A549 (cell line): ENCODE data around the gene PRDM15. TPM values are rescaled to one million over a fixed set of nuclear protein-coding genes. Genes with fewer than 3 reads are reported as not detected.

Experiments used
- ATAC-seq, 2 experiments: fragments of 200-7000 bp in 1 of 2; fragments of >200 bp in 1 of 2; cut with Nextera tagmentation in 1 of 2; cut with Tn5 transposase in 1 of 2; 3 replicates each; pipeline versions ENCODE4 v1.8.0 to v1.9.1; 2018 to 2020; ENCODE audit warnings: mild to moderate bottlenecking in 1 of 2, moderate library complexity in 1 of 2
- CTCF ChIA-PET: fragments of 300-600 bp; sonication (Branson Sonifier 250); formaldehyde crosslinking; extraction: SDS; loops from one replicate; lab custom pipeline; 2021; ENCODE audit warnings: antibody characterized with exemption, inconsistent platforms; lab: Yijun Ruan, JAX
- POLR2A ChIA-PET: fragments of 350-600 bp; formaldehyde crosslinking; extraction: SDS; loops from one replicate; lab custom pipeline; 2021; ENCODE audit warnings: antibody characterized with exemption, inconsistent platforms; lab: Yijun Ruan, JAX
- DNase-seq, 2 experiments: peaks; one replicate each; pipeline versions ENCODE4 v3.0.0 to v3.0.0-alpha.2; 2011 to 2016; ENCODE audit warnings: low read depth in 1 of 2, low spot score in 1 of 2
- FAIRE-seq: peaks from 2 replicates; lab custom pipeline; 2011; peaks lifted over from hg19 to GRCh38; lab: Jason Lieb, UNC
- H3K27ac ChIP-seq, 2 experiments: fragments of >200 bp; sonication (Bioruptor Twin); formaldehyde crosslinking; 3 replicates each; pipeline ENCODE4 v1.5.1; 2016 to 2017
- H3K4me1 ChIP-seq: fragments of >200 bp; sonication (Bioruptor Twin); formaldehyde crosslinking; 3 replicates; pipeline ENCODE4 v1.6.1; 2016
- H3K4me2 ChIP-seq: fragments of >200 bp; sonication (Bioruptor Twin); formaldehyde crosslinking; 3 replicates; pipeline ENCODE4 v1.6.1; 2016
- H3K4me3 ChIP-seq: fragments of >200 bp; sonication (Bioruptor Twin); formaldehyde crosslinking; 3 replicates; pipeline ENCODE4 v1.5.1; 2016
- H3K9me3 ChIP-seq: fragments of >200 bp; sonication (Bioruptor Twin); formaldehyde crosslinking; 3 replicates; pipeline ENCODE4 v1.6.1; 2016
- CBX2 ChIP-seq: fragments of 200-600 bp; sonication (generic); IDR thresholded peaks from 2 replicates; pipeline ENCODE4 v1.6.1; 2016; ENCODE audit warnings: low read depth, mild to moderate bottlenecking, borderline replicate concordance
- CEBPB ChIP-seq, 2 experiments: fragments of >200 bp in 1 of 2; sonication (Bioruptor Twin) in 1 of 2; formaldehyde crosslinking in 1 of 2; IDR thresholded peaks; 2 replicates each; pipeline ENCODE4 v1.6.1; 2012 to 2016
- CHD2 ChIP-seq: fragments of 150-350 bp; IDR thresholded peaks from 2 replicates; pipeline ENCODE4 v1.6.1; 2014; ENCODE audit warnings: low read length; ENCODE audit not compliant: partially characterized antibody
- EHF ChIP-seq: fragments of 250-450 bp; sonication (Bioruptor Pico); IDR thresholded peaks from 2 replicates; pipeline ENCODE4 v1.5.0; 2020; ENCODE audit warnings: mild to moderate bottlenecking
- ESRRA ChIP-seq: fragments of 150-350 bp; IDR thresholded peaks from 2 replicates; pipeline ENCODE4 v1.6.1; 2014; ENCODE audit warnings: mild to moderate bottlenecking, low read length, borderline replicate concordance
- FOSL2 ChIP-seq, 2 experiments: fragments of 450-650 bp in 1 of 2; fragments of >200 bp in 1 of 2; sonication (Bioruptor Twin) in 1 of 2; formaldehyde crosslinking; IDR thresholded peaks; 2 replicates each; pipeline versions ENCODE4 v1.5.0 to v1.6.1; 2016 to 2020; ENCODE audit warnings: mild to moderate bottlenecking in 1 of 2, moderate library complexity in 1 of 2
- HOXB5 ChIP-seq: fragments of 250-450 bp; sonication (Bioruptor Pico); IDR thresholded peaks from 2 replicates; pipeline ENCODE4 v1.5.0; 2020; ENCODE audit warnings: mild to moderate bottlenecking, moderate library complexity
- KDM1A ChIP-seq: fragments of 200-600 bp; sonication (generic); IDR thresholded peaks from 2 replicates; pipeline ENCODE4 v1.6.1; 2016; ENCODE audit warnings: low read depth, mild to moderate bottlenecking
- KDM5A ChIP-seq: fragments of 200-600 bp; sonication (generic); IDR thresholded peaks from 2 replicates; pipeline ENCODE4 v1.6.1; 2016; ENCODE audit warnings: antibody characterized with exemption, mild to moderate bottlenecking
- NR3C1 ChIP-seq: fragments of >200 bp; sonication (Bioruptor Twin); formaldehyde crosslinking; IDR thresholded peaks from 3 replicates; pipeline ENCODE4 v1.6.1; 2017
- PHF8 ChIP-seq: fragments of 200-600 bp; sonication (generic); IDR thresholded peaks from 2 replicates; pipeline ENCODE4 v1.6.1; 2016; ENCODE audit warnings: low read depth, mild to moderate bottlenecking, antibody characterized with exemption, moderate library complexity, borderline replicate concordance
- POLR2AphosphoS2 ChIP-seq: conservative IDR thresholded peaks from 2 replicates; pipeline ENCODE4 v1.6.1; 2012; ENCODE audit warnings: low read length, improper control_type of control experiment, inconsistent platforms
- TFCP2L1 ChIP-seq: fragments of 250-450 bp; sonication (Bioruptor Pico); IDR thresholded peaks from 2 replicates; pipeline ENCODE4 v1.5.0; 2021; ENCODE audit warnings: mild to moderate bottlenecking
- TP53 ChIP-seq: fragments of 250-450 bp; sonication (Bioruptor Pico); IDR thresholded peaks from 2 replicates; pipeline ENCODE4 v1.5.0; 2021; ENCODE audit warnings: mild to moderate bottlenecking, moderate library complexity
- ZC3H11A ChIP-seq: fragments of 450-650 bp; IDR thresholded peaks from 2 replicates; pipeline ENCODE4 v1.6.1; 2014; ENCODE audit warnings: antibody characterized with exemption, mild to moderate bottlenecking
- ZSCAN20 ChIP-seq: fragments of 250-450 bp; sonication (Bioruptor Pico); IDR thresholded peaks from 2 replicates; pipeline ENCODE4 v1.8.0; 2022; ENCODE audit warnings: mild to moderate bottlenecking, moderate library complexity
- WGBS: methylation state at CpG from one replicate; pipeline ENCODE4 v1.1.6; 2017; ENCODE audit errors: missing lambda C conversion rate; 5-methylcytosine and 5-hydroxymethylcytosine counted together
- polyA plus RNA-seq, 4 experiments: library from polyadenylated mRNA; depleted of rRNA in 3 of 4; stranded (reverse); fragments of >200 nt; fragmentation: RNase III in 1 of 4; extraction: RNeasy Plus Mini Kit Qiagen cat#74134 plus additional on column Dnase treatment in 1 of 4; gene quantifications; 2 replicates in 3 of 4; 3 replicates in 1 of 4; pipeline ENCODE4 v1.2.3, GENCODE V29; 2011 to 2017
- TF ChIP-seq, protein P1 (sequence below): fragments of >200 bp; sonication (Bioruptor Twin); formaldehyde crosslinking; IDR thresholded peaks from 3 replicates; pipeline ENCODE4 v1.5.1; 2016
- TF ChIP-seq, protein P2 (sequence below): IDR thresholded peaks from 2 replicates; pipeline ENCODE4 v1.6.1; 2012
- TF ChIP-seq, protein P3 (sequence below): fragments of 250-450 bp; sonication (Bioruptor Pico); IDR thresholded peaks from 2 replicates; pipeline ENCODE4 v1.5.0; 2020; ENCODE audit warnings: low read depth, mild to moderate bottlenecking, moderate library complexity
- TF ChIP-seq, protein P4 (sequence below): IDR thresholded peaks from 2 replicates; pipeline ENCODE4 v1.6.1; 2012; ENCODE audit warnings: low read depth, borderline replicate concordance
- TF ChIP-seq, protein P5 (sequence below): fragments of >200 bp; sonication (Bioruptor Twin); formaldehyde crosslinking; IDR thresholded peaks from 3 replicates; pipeline ENCODE4 v1.6.1; 2016
- TF ChIP-seq, protein P6 (sequence below): fragments of 450-650 bp; IDR thresholded peaks from 2 replicates; pipeline ENCODE4 v1.6.1; 2014; ENCODE audit warnings: antibody characterized with exemption

The PRDM15 gene
- polyA plus RNA-seq, 2 of the 4 experiments (the other 2 are of a cell fraction) = 4.5 to 6.1 TPM

DNA sequence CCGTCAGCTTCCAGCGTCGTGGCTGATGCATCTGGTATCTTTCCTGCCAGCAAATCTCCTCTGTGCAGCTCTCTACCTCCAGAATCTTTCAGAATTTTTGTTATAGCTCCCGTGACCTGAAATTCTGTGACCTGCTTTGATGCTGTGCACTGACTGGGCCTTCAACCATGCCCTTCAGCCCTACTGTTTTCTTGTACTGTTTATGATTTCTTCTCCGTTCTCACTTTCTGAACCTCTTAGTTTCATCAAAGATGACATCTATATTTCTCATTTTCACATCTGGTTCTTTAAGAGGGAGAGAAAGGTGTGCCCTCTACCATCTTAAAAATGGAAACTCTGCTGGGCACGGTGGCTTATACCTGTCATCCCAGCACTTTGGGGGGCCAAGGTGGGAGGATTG is 5.7 kb downstream of the PRDM15 start:
- DNase-seq = no peak
- Histone ChIP-seq H3K9me3 (no peaks in the 10 kb centered on the region), H3K4me2 (no peak overlapping the region), H3K4me3 (no peak overlapping the region), H3K4me1 (peaks cover 8% of the 10 kb centered on the region; the same call in 2 of the 3 replicates), H3K27ac (no peak overlapping the region)
- TF ChIP-seq CBX2 (no peak), KDM1A (no peak), FOSL2 (IDR thresholded peaks at IDR 0.05) (no peak), FOSL2 (CRISPR knock-in tag; IDR thresholded peaks at IDR 0.05) (no peak), CEBPB (IDR thresholded peaks at IDR 0.05) (no peak), TP53 (no peak), POLR2AphosphoS2 (no peak), HOXB5 (CRISPR knock-in tag) (no peak), PHF8 (no peak), EHF (CRISPR knock-in tag) (no peak), CHD2 (no peak)
- TF ChIP-seq, protein P1, sequence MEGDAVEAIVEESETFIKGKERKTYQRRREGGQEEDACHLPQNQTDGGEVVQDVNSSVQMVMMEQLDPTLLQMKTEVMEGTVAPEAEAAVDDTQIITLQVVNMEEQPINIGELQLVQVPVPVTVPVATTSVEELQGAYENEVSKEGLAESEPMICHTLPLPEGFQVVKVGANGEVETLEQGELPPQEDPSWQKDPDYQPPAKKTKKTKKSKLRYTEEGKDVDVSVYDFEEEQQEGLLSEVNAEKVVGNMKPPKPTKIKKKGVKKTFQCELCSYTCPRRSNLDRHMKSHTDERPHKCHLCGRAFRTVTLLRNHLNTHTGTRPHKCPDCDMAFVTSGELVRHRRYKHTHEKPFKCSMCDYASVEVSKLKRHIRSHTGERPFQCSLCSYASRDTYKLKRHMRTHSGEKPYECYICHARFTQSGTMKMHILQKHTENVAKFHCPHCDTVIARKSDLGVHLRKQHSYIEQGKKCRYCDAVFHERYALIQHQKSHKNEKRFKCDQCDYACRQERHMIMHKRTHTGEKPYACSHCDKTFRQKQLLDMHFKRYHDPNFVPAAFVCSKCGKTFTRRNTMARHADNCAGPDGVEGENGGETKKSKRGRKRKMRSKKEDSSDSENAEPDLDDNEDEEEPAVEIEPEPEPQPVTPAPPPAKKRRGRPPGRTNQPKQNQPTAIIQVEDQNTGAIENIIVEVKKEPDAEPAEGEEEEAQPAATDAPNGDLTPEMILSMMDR = no peak
- TF ChIP-seq, protein P2, sequence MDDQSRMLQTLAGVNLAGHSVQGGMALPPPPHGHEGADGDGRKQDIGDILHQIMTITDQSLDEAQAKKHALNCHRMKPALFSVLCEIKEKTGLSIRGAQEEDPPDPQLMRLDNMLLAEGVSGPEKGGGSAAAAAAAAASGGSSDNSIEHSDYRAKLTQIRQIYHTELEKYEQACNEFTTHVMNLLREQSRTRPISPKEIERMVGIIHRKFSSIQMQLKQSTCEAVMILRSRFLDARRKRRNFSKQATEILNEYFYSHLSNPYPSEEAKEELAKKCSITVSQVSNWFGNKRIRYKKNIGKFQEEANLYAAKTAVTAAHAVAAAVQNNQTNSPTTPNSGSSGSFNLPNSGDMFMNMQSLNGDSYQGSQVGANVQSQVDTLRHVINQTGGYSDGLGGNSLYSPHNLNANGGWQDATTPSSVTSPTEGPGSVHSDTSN = no peak
- FAIRE-seq = no peak
- CTCF ChIA-PET = interaction anchor here (0.7 to 1.6 kb wide), 2 partner anchors 10 to 260 kb away, joined by 3 read pairs; no protein-coding TSS in a partner anchor
- WGBS = 92% methylated on average over 6 of the region's 6 CpGs
- POLR2A ChIA-PET = no interaction called here
- no peak for ATAC-seq

DNA sequence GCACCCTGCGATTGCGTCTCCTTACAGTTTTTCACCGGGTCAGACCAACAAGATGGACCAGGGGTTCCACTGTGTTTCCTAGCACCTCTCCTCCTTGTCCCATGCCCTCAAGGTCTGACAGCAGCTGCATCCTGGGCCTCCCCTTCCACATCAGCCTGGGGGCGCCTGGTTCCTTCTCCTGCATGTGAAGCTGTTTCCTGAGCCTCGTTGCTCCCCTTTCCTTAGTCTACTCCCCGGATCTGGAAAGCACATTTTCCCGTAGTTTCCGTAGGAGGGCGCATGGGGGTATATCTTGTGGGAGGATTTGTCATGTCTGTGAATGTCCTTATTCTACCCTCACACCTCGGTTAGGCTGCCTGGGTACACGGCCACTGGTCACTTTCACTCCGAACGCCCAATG is 6.1 kb downstream of the PRDM15 start:
- no peak overlapping the region for H3K4me2 ChIP-seq
- no peak for DNase-seq
- FAIRE-seq = no peak
- ATAC-seq = no peak
- H3K4me3 ChIP-seq = no peak overlapping the region
- ChIA-PET CTCF (interaction anchor here (1.6 kb wide), 1 partner anchor 10 kb away, joined by 3 read pairs; no protein-coding TSS in a partner anchor), POLR2A (no interaction called here)
- H3K9me3 ChIP-seq = no peaks in the 10 kb centered on the region
- TF ChIP-seq TP53 (no peak), ZSCAN20 (CRISPR knock-in tag) (no peak), KDM5A (no peak), ESRRA (no peak), HOXB5 (CRISPR knock-in tag) (no peak), NR3C1 (no peak), ZC3H11A (no peak), TFCP2L1 (no peak)
- TF ChIP-seq, protein P3, sequence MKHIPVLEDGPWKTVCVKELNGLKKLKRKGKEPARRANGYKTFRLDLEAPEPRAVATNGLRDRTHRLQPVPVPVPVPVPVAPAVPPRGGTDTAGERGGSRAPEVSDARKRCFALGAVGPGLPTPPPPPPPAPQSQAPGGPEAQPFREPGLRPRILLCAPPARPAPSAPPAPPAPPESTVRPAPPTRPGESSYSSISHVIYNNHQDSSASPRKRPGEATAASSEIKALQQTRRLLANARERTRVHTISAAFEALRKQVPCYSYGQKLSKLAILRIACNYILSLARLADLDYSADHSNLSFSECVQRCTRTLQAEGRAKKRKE (CRISPR knock-in tag) = no peak
- TF ChIP-seq, protein P4, sequence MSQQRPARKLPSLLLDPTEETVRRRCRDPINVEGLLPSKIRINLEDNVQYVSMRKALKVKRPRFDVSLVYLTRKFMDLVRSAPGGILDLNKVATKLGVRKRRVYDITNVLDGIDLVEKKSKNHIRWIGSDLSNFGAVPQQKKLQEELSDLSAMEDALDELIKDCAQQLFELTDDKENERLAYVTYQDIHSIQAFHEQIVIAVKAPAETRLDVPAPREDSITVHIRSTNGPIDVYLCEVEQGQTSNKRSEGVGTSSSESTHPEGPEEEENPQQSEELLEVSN = no peak
- TF ChIP-seq, protein P5, sequence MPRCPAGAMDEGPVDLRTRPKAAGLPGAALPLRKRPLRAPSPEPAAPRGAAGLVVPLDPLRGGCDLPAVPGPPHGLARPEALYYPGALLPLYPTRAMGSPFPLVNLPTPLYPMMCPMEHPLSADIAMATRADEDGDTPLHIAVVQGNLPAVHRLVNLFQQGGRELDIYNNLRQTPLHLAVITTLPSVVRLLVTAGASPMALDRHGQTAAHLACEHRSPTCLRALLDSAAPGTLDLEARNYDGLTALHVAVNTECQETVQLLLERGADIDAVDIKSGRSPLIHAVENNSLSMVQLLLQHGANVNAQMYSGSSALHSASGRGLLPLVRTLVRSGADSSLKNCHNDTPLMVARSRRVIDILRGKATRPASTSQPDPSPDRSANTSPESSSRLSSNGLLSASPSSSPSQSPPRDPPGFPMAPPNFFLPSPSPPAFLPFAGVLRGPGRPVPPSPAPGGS = no peak
- TF ChIP-seq, protein P1 = no peak
- TF ChIP-seq, protein P6, sequence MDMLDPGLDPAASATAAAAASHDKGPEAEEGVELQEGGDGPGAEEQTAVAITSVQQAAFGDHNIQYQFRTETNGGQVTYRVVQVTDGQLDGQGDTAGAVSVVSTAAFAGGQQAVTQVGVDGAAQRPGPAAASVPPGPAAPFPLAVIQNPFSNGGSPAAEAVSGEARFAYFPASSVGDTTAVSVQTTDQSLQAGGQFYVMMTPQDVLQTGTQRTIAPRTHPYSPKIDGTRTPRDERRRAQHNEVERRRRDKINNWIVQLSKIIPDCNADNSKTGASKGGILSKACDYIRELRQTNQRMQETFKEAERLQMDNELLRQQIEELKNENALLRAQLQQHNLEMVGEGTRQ = no peak
- H3K4me1 ChIP-seq = peaks cover 7% of the 10 kb centered on the region; the same call in 2 of the 3 replicates
- 91% methylated on average over 13 of the region's 13 CpGs for WGBS
- H3K27ac ChIP-seq = no peak overlapping the region
